Muscle of back (tissue), 11 donors: ENCODE results near the gene MVB12B. TPM values are rescaled to one million over a fixed set of nuclear protein-coding genes. Genes with fewer than 3 reads are reported as not detected.
A peak's percentile ranks its signal among the peaks of the same experiment; 100 is the strongest.

Source experiments
- DNase-seq, 3 donors: peaks; one replicate each; pipeline versions ENCODE4 v3.0.0 to v3.0.0-alpha.2; 2013
- polyA plus RNA-seq, 10 donors: library from polyadenylated mRNA; unstranded; fragments of 120-200 nt; gene quantifications; one replicate each; pipeline ENCODE4 v1.2.1, GENCODE V29; 2013; ENCODE audit not compliant: insufficient read length in 10 of 10

The MVB12B gene
- polyA plus RNA-seq, 10 donors: 13.3 to 18.1 (median 15.2) TPM

DNA sequence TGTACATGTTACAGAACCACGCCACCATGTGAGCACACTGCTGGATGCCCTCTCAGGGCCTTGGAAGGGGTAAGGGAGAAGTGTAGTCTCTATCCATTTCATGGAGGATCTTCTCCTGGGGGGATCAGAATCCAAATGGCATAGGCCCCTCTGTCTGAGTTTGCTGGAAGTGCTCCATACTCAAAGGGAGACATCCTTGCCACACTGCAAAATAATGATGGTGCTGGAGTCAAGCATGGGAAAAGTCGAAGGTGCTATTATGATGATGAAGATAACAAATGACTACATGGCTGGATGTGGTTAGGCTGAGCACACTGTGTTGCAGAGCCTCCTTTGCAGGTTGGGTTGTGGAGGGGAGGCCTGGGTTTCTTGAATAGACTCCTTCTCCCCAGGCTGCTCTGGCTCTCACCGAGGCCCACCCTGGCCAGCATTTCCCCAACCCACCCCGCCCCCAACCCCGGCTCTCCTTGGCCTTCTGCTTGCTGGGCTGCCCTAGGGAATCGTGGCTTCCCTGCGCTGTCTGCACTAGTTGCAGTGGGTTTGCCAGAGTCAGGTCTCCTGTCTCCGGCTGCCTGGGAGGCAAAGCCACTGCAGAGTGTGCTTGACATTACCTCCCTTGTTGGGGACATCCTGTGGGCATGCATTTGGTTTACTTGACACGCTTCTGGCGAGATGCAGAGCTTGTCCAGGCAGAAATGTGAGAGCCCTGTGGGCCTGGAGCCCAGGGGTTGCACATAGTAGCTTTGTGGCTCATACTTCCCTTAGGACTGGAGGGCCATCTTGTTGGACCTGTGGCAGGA, 3.0 kb downstream of the MVB12B start:
- DNase-seq: no peak

DNA sequence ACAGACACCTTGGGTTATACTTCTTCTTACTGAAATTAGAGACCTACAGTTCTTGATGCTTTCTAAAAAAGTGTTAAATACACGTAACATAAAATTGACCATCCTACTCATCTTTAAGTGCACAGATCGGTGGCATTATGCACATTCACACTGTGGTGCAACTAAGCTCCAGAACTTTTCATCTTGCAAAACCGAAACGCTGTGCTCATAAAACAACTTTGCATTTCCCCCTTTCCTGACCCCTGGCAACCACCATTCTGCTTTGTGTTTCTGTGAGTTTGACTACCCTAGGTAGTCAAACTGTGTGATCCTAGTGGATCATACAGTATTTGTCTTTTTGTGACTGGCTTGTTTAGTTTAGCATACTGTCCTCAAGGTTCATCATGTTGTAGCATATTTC, 3.9 kb downstream of the MVB12B start:
- DNase-seq: no peak

DNA sequence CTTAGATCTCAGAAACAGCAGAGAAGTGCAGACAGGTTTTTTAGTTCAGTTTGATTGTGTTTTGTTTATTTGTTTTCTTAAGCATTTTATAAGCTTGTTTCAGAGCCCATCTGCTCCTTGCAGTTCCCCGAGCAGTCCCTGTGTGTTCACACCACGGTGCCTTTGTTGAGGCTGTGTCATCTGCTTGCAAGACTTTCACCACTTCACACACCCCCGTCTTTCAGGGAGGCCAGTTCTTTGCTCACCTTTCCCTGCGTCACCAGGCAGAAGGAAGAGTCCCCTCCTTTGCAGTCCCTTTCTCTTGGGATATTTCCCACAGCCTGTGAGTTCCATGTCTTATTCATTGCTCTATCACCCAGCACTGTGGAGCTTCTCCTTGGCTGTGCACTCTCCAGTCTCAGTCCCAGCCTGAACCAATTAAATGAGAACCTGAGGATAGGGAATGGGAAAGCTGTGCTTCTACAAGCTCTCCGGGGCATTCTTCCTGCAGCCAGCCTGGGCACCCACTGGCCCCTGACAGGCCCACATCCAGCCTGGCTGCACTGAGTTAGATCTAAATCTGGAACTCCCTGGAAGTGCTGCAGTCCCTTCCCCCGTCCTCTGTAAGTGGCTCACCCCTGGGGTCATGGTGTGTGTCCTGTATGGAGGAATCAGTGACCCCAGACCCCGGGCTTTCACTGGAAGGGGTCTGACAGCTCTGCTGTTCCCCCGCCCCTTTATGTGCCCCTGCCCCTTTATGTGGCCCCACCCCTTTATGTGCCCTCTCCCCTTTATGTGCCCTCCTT, 5.5 kb downstream of the MVB12B start:
- DNase-seq: no peak

DNA sequence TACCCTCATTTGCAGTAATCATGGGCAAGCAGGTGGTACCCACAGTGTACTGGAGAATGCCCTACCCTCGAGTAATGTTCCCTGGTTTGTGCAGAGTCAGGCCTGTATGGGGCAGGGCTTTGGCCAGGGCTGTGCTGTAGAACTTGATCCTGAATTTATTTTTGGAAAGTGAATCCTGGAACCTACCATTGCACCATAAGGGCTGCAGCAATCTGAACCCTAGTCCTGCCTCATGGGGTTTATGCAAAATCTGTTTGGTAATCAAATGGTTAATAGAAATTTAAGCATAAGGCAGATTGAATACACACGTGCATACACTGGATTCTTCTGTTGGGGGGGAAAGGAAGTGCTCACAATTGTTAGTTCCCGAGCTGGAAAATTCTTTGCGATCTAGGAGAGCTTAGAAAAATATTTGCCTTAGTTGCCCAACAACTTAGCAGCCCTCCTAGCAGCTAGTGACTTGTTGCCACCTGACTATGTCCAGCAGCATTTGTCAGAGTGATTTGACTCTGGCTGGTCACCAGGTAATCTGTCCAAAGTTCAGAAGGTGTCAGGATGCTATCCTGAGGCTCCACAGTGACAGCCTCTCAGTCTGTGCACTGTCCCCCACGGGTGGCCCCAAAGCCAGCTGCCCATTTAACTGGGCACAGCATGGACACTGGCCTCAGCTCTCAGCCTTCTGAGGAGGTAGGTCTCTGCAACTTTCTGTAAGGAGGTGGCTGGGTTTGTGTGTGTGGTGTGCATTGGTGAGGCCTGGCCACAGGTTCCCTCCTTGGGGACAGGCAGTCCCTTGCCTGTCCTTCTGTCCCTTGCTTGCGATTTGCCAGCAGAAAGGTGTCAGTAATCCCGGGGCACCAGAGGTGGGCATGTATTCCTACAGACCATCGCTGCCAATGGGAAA, 8.3 kb downstream of the MVB12B start:
- DNase-seq: peak in 2 of 3 donors; percentile 16 to 31

DNA sequence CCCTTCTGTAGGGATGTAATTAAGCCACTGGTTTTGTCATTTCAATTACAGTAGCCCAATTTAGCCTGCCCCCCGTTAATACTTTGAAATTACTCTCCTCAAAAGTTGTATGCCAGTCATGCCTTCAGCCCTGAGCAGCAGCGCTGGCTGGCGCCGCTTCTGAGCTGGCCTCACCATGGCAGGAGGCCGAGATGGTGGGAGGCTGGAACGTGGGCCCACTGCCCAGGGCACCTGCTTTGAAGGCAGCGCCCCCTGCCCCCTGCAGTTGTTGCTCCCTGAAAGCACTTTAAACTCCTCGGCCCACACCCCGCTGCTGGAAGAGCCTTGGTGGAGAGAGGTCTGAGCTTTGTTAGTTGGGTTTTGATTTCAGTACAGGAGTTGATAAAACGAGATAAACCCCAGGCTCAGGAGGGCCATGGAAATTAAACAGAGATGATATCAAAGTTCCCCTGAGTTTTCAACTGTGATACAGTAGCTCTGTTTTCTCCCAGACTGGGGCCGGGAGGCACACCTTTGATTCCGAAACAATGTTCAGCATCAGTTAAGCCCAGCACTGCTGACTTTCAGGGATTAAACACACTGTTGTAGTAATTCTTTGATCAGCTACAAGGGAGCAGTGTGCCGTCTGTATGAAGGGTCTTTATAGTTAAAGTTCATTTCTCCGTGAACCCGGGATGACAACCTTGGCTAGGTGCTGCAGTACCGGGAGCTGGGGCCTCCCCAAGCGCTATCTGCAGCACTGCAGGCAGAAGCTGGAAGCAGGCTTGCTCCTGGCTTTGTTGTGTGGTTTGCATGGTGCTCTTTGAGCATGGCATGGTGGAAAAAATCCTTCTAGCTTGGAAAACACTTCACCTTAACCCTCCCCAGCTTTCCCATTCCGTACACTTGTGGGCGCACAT, 9.5 kb downstream of the MVB12B start:
- DNase-seq: no peak

DNA sequence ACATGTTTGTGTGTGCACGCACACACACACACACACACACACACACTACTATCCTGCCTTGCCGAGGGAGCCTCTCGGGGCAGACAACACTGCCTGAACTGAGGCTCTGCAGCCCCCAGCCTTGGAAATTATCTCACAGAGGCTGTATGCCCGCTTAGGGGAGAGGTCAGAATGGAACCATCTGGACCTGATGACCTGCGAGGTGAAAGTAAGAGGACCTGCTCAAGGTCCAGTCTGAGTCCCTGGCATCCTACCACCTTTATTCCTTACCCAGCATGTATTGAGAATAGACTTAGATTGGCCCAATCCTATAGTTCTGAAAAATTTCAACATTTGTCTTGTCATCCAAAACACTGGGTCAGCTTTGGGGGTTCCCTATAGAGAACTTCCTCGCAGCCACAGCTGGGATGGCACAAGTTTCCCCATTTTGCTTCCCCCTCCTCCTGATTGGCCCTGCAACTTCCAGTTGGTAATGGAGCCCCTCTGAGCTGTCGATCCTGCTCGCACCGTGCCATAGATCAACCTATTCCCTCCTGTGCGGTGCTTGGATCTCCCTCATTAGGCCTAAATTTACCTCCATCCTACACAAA, 10.2 kb downstream of the MVB12B start:
- DNase-seq: no peak

DNA sequence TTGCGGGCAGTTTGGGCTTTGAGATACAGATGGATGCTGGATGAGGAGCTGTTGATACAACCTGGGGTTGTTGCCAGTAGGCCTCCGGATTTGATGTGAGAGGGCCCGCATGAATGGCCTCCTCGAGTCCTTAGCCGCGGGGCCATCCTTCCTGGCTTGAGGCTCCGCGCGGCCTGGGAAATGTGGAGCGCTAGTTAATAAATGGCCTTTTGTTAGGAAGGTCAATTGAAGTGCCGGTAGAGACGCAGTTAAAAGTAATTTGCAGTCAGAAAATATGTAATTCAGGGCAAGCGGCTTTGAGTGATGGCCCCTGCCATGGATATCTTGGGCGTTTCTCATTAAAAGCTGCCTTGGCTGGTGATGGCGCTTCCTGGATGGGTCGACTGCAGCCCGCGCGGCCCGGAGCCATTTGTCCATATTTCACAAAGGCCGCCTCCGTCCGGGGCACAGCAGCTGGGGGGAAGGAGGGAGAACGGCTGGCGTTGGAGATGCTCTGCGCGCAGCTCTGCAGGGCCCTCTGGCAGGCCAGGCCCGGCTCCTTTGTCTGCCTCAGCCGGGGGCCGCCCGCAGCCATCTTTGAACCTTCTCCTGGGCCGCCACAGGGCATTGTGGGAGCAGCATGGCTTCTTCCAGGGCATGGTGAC, 11.2 kb downstream of the MVB12B start:
- no peak for DNase-seq

DNA sequence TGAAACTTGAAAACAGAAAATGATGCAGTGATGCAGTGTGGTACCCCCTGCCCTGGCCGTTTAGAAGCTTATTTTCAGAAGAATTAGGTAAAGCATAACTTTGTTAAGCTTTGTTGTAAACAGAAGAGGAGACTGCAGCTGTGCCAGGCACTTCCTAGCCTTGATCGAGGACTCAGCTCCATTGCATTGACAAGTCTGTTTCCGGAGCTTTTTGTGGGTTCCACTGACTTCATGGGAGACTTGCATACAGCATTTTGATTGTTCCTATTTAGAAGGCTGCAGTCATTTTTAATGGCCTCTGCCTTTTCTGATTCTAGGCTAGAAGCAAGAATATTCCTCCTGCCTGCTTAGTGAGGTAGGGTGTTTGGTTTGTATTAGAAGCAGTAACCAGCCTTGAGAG, 12.3 kb downstream of the MVB12B start:
- no peak for DNase-seq

DNA sequence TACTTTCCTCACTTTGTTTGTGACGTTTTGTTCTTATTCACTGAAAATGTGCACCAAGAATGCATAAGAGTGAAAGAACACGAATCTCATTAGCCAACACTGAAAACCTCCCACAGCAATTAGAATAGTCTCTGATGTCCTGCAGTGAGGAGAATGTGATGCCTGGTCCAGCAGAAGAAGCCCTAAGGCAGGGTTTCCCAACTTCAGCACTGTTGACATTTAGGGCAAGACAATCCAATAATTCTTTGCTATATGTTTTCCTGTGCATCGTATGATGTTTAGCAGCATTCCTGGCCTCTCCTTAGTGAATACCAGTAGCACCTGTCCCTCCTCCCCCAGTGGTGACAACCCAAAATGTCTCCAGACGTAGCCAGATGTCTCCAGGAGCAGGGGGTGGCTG, 14.8 kb downstream of the MVB12B start:
- DNase-seq: no peak

DNA sequence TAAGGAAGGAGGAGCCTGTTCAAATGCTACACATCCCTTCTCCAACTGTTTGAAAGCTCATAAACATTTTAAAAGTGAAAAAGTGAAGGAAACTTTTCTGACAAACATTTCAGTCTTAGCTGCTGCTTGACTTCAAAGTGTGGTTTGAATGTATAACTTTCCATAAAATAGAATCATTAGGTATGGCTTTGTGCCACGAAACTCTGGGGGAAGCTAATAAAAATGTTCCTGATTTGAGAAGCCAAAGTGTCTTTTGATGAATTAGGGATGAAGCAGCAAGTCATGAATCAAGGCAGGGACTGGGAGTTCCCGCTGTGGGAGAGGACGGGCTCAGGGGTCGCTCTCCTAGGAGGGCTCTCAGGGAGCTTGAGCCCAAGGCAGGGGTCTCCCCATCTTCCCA, 15.3 kb downstream of the MVB12B start:
- no peak for DNase-seq

DNA sequence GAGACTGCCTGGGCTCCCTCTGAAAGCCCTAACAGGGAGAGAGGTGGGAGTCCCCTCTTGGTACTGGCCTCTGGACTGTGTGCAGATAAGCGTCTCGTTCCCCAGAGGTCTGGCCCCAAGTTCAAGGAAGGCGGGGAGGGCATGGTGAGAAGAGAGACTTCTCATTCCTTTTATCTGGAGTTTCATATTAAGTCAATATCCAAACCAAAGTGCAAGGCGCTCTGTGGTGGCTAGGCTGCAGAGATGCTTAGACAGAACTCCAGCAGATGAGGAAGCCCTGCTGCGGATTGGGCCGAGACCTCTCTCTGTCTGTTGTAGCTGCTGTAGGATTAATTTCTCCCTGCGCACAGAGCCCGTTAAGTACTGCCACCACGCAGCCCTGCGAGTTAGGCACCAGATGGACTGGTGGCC, 16.0 kb downstream of the MVB12B start:
- DNase-seq: no peak

DNA sequence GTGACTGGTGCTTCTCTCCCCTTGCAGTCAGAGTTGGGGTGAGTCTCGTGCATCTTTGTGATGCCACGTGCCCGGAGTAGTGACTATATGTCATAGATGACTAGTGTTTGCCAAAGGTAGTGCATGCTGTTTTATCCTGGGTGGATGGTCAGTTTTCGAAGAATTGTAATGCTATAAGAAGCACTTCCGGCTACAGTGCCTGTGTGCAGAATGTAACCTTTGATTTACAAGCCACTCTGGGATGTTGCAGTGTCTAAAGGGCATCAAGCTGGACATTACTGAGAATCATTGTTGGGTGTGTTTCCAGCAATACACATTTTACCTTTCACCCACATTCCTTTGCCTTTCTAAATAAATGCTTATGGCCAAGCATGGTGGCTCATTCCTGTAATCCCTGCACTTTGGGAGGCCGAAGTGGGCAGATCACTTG, 16.7 kb downstream of the MVB12B start:
- DNase-seq: no peak

DNA sequence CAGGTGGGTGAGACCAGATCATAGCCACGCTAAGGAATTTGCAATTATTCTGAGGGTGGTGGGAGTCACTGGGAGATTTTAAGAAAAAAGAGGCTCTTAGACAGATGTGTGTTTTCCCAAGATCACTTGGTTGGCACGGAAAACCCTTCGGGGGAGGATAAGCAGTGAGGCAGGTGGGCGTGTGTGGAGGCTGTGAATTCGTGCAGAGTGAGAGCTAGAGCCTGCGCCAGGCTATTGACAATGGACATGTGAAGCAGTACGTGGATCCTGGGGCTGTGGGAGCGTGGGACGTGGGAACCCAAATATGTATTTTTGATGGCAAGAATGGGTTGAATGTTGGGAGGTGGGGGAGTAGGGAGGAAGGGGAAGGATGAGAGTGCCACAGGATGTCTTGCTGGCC, 19.4 kb downstream of the MVB12B start:
- DNase-seq: no peak

DNA sequence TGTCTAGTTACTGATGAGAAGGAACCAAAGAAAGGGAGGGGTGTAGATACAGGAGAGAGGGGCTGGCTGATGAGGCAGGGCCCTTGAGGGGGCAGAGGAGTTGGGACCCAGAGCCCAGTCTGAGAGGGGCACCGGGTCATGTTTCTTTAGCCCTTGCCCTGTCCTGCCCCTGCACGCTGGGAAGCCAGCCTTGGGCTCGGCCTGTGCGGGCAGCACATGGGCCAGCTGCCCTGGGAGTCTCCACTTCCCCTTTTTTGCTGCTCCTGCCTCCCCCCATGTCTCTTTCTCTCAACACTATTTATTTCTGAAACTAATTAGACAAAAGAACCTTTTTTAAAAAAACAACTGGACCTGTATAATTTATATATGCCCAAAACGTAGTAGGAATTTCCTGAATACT, 20.5 kb downstream of the MVB12B start:
- no peak for DNase-seq

DNA sequence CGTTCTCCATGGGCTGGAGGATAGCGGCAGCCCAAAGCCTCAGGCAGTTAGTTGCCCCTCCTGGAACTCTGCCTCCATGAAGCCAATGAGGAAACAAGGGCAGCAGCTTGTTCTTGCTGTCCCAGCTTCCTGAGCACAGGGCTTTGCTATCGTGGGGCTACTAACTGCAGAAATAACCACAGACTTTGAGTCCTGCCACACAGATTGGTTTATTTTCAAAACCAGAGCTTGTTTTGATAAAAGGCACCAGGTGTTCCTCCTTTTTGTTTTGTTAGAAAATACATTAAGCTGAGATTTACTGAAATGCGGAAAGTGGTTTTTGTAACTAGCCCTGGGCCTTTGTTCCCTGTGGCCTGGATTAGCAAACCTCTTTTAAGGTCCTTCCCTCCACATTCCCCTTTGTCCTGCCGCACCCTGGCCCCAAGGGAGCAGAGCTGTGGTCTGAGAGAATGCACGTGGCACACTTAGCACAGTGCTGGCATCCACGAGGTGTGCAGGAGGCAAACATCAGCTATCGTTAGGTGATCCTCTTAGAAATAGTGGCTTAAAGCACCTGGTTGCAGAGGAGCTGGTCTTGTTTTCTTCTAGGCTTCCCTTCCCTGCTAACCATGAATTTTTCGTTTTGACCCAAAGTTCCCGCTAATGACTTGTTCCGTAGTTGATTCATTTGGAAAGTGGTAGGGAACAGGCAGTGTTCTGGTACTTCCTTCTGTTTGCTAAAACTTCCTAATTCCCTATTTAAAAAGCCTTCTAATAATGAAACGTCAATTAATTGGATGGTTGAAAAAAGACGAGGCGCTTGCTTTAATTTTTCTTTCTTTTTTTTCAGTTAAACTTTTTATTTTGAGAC, 21.5 kb downstream of the MVB12B start:
- no peak for DNase-seq

DNA sequence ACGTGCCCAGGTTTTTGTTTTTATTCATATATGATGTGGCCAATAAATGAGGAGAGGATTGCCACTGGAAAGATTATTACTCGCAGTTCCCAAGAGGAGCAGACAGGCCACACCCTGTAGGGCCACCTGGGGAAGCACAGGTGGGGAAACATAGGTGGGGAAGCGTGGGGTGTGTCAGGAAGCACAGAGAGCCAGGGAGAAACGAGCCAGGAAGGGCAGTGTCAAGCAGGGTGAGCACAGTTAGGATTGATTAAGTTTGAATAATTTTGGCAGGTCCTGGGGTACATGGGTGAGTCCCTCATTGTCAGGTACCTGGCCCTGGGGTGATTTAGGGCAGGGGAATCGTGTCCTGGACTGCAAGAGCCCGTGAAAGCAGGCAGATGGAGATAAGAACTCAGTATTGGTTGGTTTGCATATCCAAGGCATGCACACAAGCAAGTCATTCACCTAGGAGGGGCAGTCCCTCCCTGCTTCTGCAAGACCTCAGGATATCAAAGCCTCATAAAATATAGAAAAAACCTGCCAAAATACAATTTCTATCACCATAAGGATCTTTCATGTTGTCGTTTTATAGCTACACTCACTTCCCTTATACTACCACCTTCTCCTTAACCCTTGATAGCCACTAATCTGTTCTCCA, 22.4 kb downstream of the MVB12B start:
- DNase-seq: no peak

DNA sequence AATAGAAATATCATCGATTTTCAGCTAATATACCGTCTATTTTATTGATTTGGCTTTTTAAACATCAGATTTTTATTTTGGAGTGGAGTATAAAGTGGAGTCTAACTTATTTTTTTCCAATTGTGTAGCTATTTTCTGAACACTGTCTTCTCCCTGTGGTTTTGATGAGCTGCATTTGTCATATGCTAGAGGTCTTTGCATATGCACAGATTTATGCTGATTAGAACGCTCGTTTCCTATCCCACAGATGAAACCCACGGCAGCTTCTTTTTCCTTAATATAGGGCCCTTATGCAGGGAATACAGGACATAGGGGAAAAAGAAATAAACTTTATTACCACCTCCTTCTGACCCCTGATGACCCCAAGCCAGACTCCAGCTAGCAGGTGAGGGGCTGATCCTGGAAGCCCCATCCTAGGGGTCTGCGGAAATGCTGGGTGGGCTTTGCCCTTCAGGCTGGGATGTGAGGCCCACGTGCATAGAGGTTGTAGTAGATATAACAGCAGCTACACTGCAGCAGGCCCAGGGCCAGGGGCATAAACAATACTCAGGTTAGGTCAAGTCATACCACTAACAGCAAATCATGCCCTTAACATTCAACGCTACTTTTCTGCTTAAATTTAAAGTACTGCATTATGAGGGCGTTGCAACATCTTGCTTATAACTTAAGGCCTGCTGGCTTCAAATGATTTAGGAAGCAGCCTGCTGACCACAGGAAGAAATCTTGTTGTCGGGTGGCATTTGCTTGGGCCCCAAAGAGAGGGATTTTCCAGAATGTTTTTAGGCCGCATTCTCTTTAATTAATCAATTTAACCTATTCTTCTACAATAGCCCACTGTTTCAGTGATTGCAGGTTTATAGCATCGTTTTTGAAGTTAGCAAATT, 28.5 kb downstream of the MVB12B start:
- DNase-seq: no peak

DNA sequence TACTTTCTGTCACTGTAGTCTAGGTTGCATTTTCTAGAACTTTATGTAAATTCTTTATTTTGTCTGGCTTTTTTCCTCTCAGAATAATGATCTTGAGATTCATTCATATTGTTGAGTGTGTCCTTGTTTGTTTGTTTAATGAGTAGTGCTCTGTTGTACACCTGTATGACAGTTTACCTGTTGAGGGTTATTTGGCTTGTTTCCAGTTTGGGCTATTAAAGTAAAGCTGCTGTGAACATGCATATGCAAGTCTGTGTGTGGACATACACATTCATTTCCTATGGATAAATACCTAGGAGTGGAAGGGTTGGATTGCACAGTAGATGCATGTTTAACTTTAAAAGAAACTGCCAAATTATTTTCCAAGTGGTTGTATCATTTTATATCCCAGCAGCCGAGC, 30.4 kb downstream of the MVB12B start:
- no peak for DNase-seq
